K562 (cell line): ENCODE results near the gene EHD3. TPM values are rescaled to one million over a fixed set of nuclear protein-coding genes. Genes with fewer than 3 reads are reported as not detected.

Experiments used
- ATAC-seq: fragments of 200-7000 bp; cut with Tn5 transposase; 3 replicates; pipeline ENCODE4 v1.9.1; 2020; ENCODE audit warnings: moderate library complexity
- BruUV-seq: library from RNA; stranded (reverse); fragments of 400-500 nt; replicated peaks from 2 replicates; lab custom pipeline; 2021; lab: Mats Ljungman, UMichigan
- CTCF ChIA-PET: fragments of 300-600 bp; formaldehyde crosslinking; extraction: SDS; loops from one replicate; lab custom pipeline; 2021; ENCODE audit warnings: low intra/inter-chr PET ratio; lab: Yijun Ruan, JAX
- POLR2A ChIA-PET: fragments of 300-600, 350-650 bp; sonication (Branson Sonifier 250); formaldehyde crosslinking; extraction: SDS; loops from one replicate; lab custom pipeline; 2021; ENCODE audit warnings: antibody characterized with exemption, inconsistent platforms; lab: Yijun Ruan, JAX
- DNase-seq, 4 experiments: peaks; one replicate each; pipeline versions ENCODE4 v3.0.0 to v3.0.0-alpha.2; 2011 to 2018; ENCODE audit warnings: low spot score in 3 of 4, mixed read lengths in 3 of 4; ENCODE audit errors: extremely low read depth in 1 of 4
- FAIRE-seq: peaks from 2 replicates; lab custom pipeline; 2011; peaks lifted over from hg19 to GRCh38; lab: Jason Lieb, UNC
- H2AFZ ChIP-seq: 2 replicates; pipeline ENCODE4 v1.6.0; 2011; ENCODE audit warnings: low read depth, low read length, control low read depth, inconsistent platforms
- H3K27ac ChIP-seq: fragments of 200-600 bp; 3 replicates; pipeline ENCODE4 v1.8.0; 2011; ENCODE audit warnings: low read depth, mild to moderate bottlenecking, control low read depth, inconsistent platforms, low read length, moderate library complexity, mixed read lengths; ENCODE audit errors: extremely low read depth
- H3K27me3 ChIP-seq, 2 experiments: fragments of 300-600 bp in 1 of 2; 2 replicates in 1 of 2; 3 replicates in 1 of 2; pipeline versions ENCODE4 v1.6.0 to v1.8.0; 2011; ENCODE audit warnings: inconsistent platforms in 2 of 2, low read length in 2 of 2, mild to moderate bottlenecking in 1 of 2, mixed read lengths in 1 of 2, moderate library complexity in 1 of 2; ENCODE audit not compliant: control insufficient read depth in 2 of 2, insufficient read depth in 2 of 2
- H3K36me3 ChIP-seq: fragments of 300-600 bp; 3 replicates; pipeline ENCODE4 v1.8.0; 2011; ENCODE audit warnings: mild to moderate bottlenecking, low read length, inconsistent platforms; ENCODE audit not compliant: control insufficient read depth, insufficient read depth
- H3K4me1 ChIP-seq, 2 experiments: fragments of 200-600 bp in 1 of 2; replicated peaks in 1 of 2; 2 replicates in 1 of 2; 3 replicates in 1 of 2; pipeline versions ENCODE4 v1.5.1 to v1.8.0; 2011; ENCODE audit warnings: inconsistent platforms in 2 of 2, low read length in 2 of 2, mild to moderate bottlenecking in 1 of 2, mixed read lengths in 1 of 2, moderate library complexity in 1 of 2; ENCODE audit not compliant: control insufficient read depth in 2 of 2, insufficient read depth in 2 of 2
- H3K4me2 ChIP-seq: 2 replicates; pipeline ENCODE4 v1.6.1; 2011; ENCODE audit warnings: low read length, control low read depth, inconsistent platforms, mixed read lengths; ENCODE audit not compliant: insufficient read depth
- H3K4me3 ChIP-seq: fragments of 200-600 bp; sonication (generic), shearing (Covaris generic); 2 replicates; pipeline ENCODE4 v1.5.1; 2016; ENCODE audit warnings: control low read depth, inconsistent platforms
- H3K79me2 ChIP-seq: fragments of 200-600 bp; 3 replicates; pipeline ENCODE4 v1.8.0; 2011; ENCODE audit warnings: low read length, inconsistent platforms; ENCODE audit not compliant: control insufficient read depth, insufficient read depth
- H3K9ac ChIP-seq, 2 experiments: 2 replicates each; pipeline versions ENCODE4 v1.6.0 to v1.6.1; 2011; ENCODE audit warnings: low read depth in 2 of 2, low read length in 2 of 2, control low read depth in 1 of 2, inconsistent platforms in 1 of 2, mild to moderate bottlenecking in 1 of 2, mixed read lengths in 1 of 2; ENCODE audit not compliant: insufficient read depth in 1 of 2
- H3K9me1 ChIP-seq: one replicate; pipeline ENCODE4 v1.6.0; 2011; ENCODE audit warnings: inconsistent platforms, mild to moderate bottlenecking, low read length, moderate library complexity; ENCODE audit not compliant: control insufficient read depth, insufficient read depth
- H3K9me3 ChIP-seq: replicated peaks from 2 replicates; pipeline ENCODE4 v1.5.1; 2011; ENCODE audit warnings: low read depth, low read length, inconsistent platforms; ENCODE audit not compliant: control insufficient read depth, insufficient read depth
- H4K20me1 ChIP-seq: replicated peaks from 2 replicates; pipeline ENCODE4 v1.6.1; 2011; ENCODE audit warnings: low read length, inconsistent platforms, mixed read lengths; ENCODE audit not compliant: control insufficient read depth, insufficient read depth
- CHCHD3 ChIP-seq: fragments of 250-450 bp; sonication (Bioruptor Pico); IDR thresholded peaks from 2 replicates; pipeline ENCODE4 v2.1.2; 2022; ENCODE audit warnings: mild to moderate bottlenecking
- HSF4 ChIP-seq: fragments of 250-450 bp; sonication (Bioruptor Pico); IDR thresholded peaks from 2 replicates; pipeline ENCODE4 v2.1.2; 2022; ENCODE audit warnings: mild to moderate bottlenecking, moderate library complexity, borderline replicate concordance
- KLF6 ChIP-seq: fragments of 250-450 bp; sonication (Bioruptor Pico); IDR thresholded peaks from 2 replicates; pipeline ENCODE4 v1.4.0; 2020; ENCODE audit warnings: mild to moderate bottlenecking, moderate library complexity, borderline replicate concordance
- MAFG ChIP-seq: fragments of 450-650 bp; conservative IDR thresholded peaks from 2 replicates; pipeline ENCODE4 v1.6.1; 2016; ENCODE audit warnings: missing genetic modification characterization, missing compliant biosample characterization
- NUFIP1 ChIP-seq: fragments of 450-650 bp; IDR thresholded peaks from 2 replicates; pipeline ENCODE4 v1.6.1; 2018; ENCODE audit not compliant: partially characterized antibody
- PYGO2 ChIP-seq: fragments of 450-650 bp; IDR thresholded peaks from 2 replicates; pipeline ENCODE4 v1.6.1; 2016; ENCODE audit warnings: mild to moderate bottlenecking, missing genetic modification characterization, moderate library complexity, missing compliant biosample characterization
- RERE ChIP-seq: sonication (generic); formaldehyde crosslinking; IDR thresholded peaks from 2 replicates; pipeline ENCODE4 v1.8.0; 2023; ENCODE audit warnings: missing genetic modification reagents, mild to moderate bottlenecking, borderline replicate concordance
- SAFB2 ChIP-seq: fragments of 200-400 bp; formaldehyde crosslinking; IDR thresholded peaks from 2 replicates; pipeline ENCODE4 v1.6.1; 2018; ENCODE audit warnings: borderline replicate concordance, low read length, low read depth, moderate library complexity; ENCODE audit not compliant: severe bottlenecking
- THRAP3 ChIP-seq: fragments of 450-650 bp; IDR thresholded peaks from 2 replicates; pipeline ENCODE4 v1.6.1; 2016; ENCODE audit warnings: mild to moderate bottlenecking, inconsistent platforms, borderline replicate concordance
- U2AF2 ChIP-seq: fragments of 200-400 bp; formaldehyde crosslinking; optimal IDR thresholded peaks from 2 replicates; pipeline ENCODE3; 2017; ENCODE audit warnings: low read depth, mild to moderate bottlenecking, low read length
- YY1 ChIP-seq, 3 experiments: IDR thresholded peaks; 2 replicates each; pipeline ENCODE4 v1.6.1; 2011; ENCODE audit warnings: low read length in 2 of 3, mild to moderate bottlenecking in 2 of 3, moderate library complexity in 2 of 3, borderline replicate concordance in 1 of 3, control low read depth in 1 of 3, low read depth in 1 of 3; ENCODE audit not compliant: insufficient read depth in 3 of 3, insufficient replicate concordance in 2 of 3, control insufficient read depth in 1 of 3, insufficient read length in 1 of 3; ENCODE audit errors: extremely low read depth in 1 of 3
- ZNF354B ChIP-seq: fragments of 250-450 bp; sonication (Bioruptor Pico); IDR thresholded peaks from 2 replicates; pipeline ENCODE4 v1.4.0; 2020
- ZNF41 ChIP-seq: fragments of 250-450 bp; sonication (Bioruptor Pico); conservative IDR thresholded peaks from 2 replicates; pipeline ENCODE4 v1.4.0; 2020; ENCODE audit warnings: mild to moderate bottlenecking
- WGBS: fragments of 100-300 bp; shearing (Covaris generic); methylation state at CpG from one replicate; pipeline ENCODE4 v1.1.6; 2016; ENCODE audit warnings: low coverage, mixed read lengths; ENCODE audit not compliant: insufficient coverage; ENCODE audit errors: missing lambda C conversion rate; 5-methylcytosine and 5-hydroxymethylcytosine counted together
- in situ Hi-C: fragments of 300-500 bp; cut with MboI; formaldehyde crosslinking; loops from 4 replicates; pipeline ENCODE4 v1.15.0; 2018; ENCODE audit warnings: inconsistent platforms, mixed read lengths
- intact Hi-C: fragments of 100-400 bp; cut with micrococcal nuclease; formaldehyde crosslinking; loops from 2 replicates; pipeline ENCODE4 v1.14.2; 2022
- polyA plus RNA-seq, 8 experiments: library from polyadenylated mRNA; depleted of rRNA in 4 of 8; stranded (reverse) in 5 of 8; unstranded in 3 of 8; fragments of >200 nt; fragmentation: Nextera tagmentation in 2 of 8; fragmentation: Illumina TruSeq in 1 of 8; extraction: Ambion mirVana in 2 of 8; extraction: Trizol in 1 of 8; gene quantifications; 2 replicates each; pipeline versions ENCODE4 v1.2.1 to v1.2.3, GENCODE V29; 2011 to 2014; ENCODE audit warnings: inconsistent platforms in 1 of 8, missing spikeins in 1 of 8
- total RNA-seq, 7 experiments: library from RNA; depleted of rRNA in 6 of 7; stranded (reverse); fragments of >200 nt in 6 of 7; fragmentation: Illumina TruSeq in 2 of 7; extraction: Trizol in 2 of 7; gene quantifications; 2 replicates each; pipeline versions ENCODE4 v1.2.1 to v1.2.3, GENCODE V29; 2011 to 2021; ENCODE audit warnings: low replicate concordance in 1 of 7
- TF ChIP-seq, protein P1 (sequence below): fragments of 450-650 bp; IDR thresholded peaks from 2 replicates; pipeline ENCODE4 v1.7.0; 2016; ENCODE audit warnings: borderline replicate concordance

The EHD3 gene
- total and polyA plus RNA-seq, 9 of the 15 experiments (the other 6 are each of a cell fraction or from before 2014, with no cell fraction given), result under 0.01 to 0.04 (median 0.03) TPM; not detected in 3

GRCh38 chr2:31302940-31303563 lies 69.1 kb downstream of the EHD3 start:
- no peaks in the 10 kb centered on the region for H3K36me3 ChIP-seq
- no peaks in the 10 kb centered on the region for H3K27me3 ChIP-seq
- no peaks in the 10 kb centered on the region for H3K4me1 ChIP-seq
- ATAC-seq (no peak), DNase-seq (no peak), FAIRE-seq (no peak)
- H3K9ac ChIP-seq, result no peak overlapping the region
- ChIA-PET CTCF (no interaction called here), POLR2A (interaction anchor here (0.6 kb wide), 1 partner anchor 507 kb away, joined by 6 read pairs; no protein-coding TSS in a partner anchor)
- no peak overlapping the region for H3K27ac ChIP-seq
- H2AFZ ChIP-seq, result no peak overlapping the region
- WGBS, result 2% methylated on average over 9 of the region's 9 CpGs
- no peak overlapping the region for H3K4me3 ChIP-seq
- no peaks in the 10 kb centered on the region for H3K79me2 ChIP-seq
- no peaks in the 10 kb centered on the region for H3K9me3 ChIP-seq
- H4K20me1 ChIP-seq, result no peaks in the 10 kb centered on the region; the same call in 1 of the 2 replicates
- intact Hi-C loops (no loop called here), in situ Hi-C loops (no loop called here)
- no peak overlapping the region for H3K4me2 ChIP-seq
- BruUV-seq, result no TSS peak
- H3K9me1 ChIP-seq, result no peaks in the 10 kb centered on the region
- TF ChIP-seq THRAP3 (no peak), ZNF41 (CRISPR knock-in tag) (no peak), KLF6 (no peak), NUFIP1 (no peak), MAFG (tag) (no peak), ZNF354B (CRISPR knock-in tag) (no peak), YY1 (IDR thresholded peaks at IDR 0.05; ENCODE audit: borderline replicate concordance in 1 of 3, control insufficient read depth in 1 of 3, extremely low read depth in 1 of 3, insufficient read depth in 3 of 3, insufficient read length in 1 of 3, insufficient replicate concordance in 2 of 3, low read depth in 1 of 3, low read length in 2 of 3) (no peak), RERE (no peak), U2AF2 (no peak), CHCHD3 (CRISPR knock-in tag) (no peak), HSF4 (CRISPR knock-in tag) (no peak), PYGO2 (tag) (no peak), SAFB2 (no peak)
- TF ChIP-seq, protein P1, sequence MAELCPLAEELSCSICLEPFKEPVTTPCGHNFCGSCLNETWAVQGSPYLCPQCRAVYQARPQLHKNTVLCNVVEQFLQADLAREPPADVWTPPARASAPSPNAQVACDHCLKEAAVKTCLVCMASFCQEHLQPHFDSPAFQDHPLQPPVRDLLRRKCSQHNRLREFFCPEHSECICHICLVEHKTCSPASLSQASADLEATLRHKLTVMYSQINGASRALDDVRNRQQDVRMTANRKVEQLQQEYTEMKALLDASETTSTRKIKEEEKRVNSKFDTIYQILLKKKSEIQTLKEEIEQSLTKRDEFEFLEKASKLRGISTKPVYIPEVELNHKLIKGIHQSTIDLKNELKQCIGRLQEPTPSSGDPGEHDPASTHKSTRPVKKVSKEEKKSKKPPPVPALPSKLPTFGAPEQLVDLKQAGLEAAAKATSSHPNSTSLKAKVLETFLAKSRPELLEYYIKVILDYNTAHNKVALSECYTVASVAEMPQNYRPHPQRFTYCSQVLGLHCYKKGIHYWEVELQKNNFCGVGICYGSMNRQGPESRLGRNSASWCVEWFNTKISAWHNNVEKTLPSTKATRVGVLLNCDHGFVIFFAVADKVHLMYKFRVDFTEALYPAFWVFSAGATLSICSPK, result no peak
